Measurements from ENCODE around the gene LIN28B. TPM values are rescaled to one million over a fixed set of nuclear protein-coding genes. Genes with fewer than 3 reads are reported as not detected.

Gene LIN28B
- total RNA-seq, 1 donor from 2014 or later: not detected

DNA sequence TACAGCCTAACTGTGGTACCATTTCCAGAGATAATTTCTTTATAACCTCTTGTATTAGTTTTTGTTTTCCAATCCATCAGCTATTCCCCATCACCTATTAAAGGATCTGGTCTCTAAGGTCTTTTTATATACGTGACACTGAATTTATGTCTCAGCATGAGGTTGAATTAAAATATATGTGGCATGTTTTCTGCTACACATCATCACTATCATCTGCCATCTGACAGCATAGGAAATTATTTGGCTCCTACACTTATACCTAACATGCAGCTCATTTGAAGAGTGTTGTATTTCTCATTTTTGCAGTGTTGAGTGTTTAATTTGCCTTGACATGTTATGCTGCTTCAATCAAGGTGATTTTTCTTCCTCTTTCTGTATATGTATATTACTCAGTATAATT lies 100.3 kb downstream of the LIN28B start:
- Mint-ChIP-seq H3K27ac (ENCODE audit: unreplicated experiment) (no peak overlapping the region), H3K4me3 (ENCODE audit: unreplicated experiment) (no peak overlapping the region), H3K27me3 (ENCODE audit: low read depth) (no peaks in the 10 kb centered on the region), H3K4me1 (ENCODE audit: low read depth) (no peaks in the 10 kb centered on the region), H3K9me3 (ENCODE audit: low read depth) (peaks cover 3% of the 10 kb centered on the region), H3K36me3 (ENCODE audit: low read depth) (peaks cover 3% of the 10 kb centered on the region)
- TF ChIP-seq, protein P1, sequence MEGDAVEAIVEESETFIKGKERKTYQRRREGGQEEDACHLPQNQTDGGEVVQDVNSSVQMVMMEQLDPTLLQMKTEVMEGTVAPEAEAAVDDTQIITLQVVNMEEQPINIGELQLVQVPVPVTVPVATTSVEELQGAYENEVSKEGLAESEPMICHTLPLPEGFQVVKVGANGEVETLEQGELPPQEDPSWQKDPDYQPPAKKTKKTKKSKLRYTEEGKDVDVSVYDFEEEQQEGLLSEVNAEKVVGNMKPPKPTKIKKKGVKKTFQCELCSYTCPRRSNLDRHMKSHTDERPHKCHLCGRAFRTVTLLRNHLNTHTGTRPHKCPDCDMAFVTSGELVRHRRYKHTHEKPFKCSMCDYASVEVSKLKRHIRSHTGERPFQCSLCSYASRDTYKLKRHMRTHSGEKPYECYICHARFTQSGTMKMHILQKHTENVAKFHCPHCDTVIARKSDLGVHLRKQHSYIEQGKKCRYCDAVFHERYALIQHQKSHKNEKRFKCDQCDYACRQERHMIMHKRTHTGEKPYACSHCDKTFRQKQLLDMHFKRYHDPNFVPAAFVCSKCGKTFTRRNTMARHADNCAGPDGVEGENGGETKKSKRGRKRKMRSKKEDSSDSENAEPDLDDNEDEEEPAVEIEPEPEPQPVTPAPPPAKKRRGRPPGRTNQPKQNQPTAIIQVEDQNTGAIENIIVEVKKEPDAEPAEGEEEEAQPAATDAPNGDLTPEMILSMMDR (IDR thresholded peaks at IDR 0.05): no peak
- no peak for DNase-seq (ENCODE audit: low spot score)

DNA sequence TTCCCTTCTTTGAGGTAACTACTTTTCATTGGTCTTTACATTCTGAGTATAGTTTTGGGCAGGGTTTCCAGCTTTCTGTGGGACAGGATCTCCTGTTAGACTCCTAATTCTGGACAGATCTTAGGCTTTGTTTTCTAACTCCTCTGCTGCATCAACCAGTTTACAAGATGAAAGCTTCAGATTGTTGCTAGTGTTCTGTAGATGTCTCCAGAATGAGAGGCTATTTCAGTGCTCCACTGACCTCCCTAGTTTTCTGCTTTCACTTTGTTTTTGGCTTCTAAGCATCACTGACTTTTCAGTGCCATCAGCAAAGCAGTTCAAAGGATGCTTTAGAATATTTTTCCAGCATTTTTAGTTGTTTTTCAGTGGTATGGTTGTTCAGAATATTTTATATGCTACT lies 101.4 kb downstream of the LIN28B start:
- Mint-ChIP-seq H3K4me1 (ENCODE audit: low read depth) (no peaks in the 10 kb centered on the region), H3K9me3 (ENCODE audit: low read depth) (peaks cover 3% of the 10 kb centered on the region), H3K36me3 (ENCODE audit: low read depth) (peaks cover 3% of the 10 kb centered on the region), H3K4me3 (ENCODE audit: unreplicated experiment) (no peak overlapping the region), H3K27me3 (ENCODE audit: low read depth) (no peaks in the 10 kb centered on the region), H3K27ac (ENCODE audit: unreplicated experiment) (no peak overlapping the region)
- DNase-seq (ENCODE audit: low spot score): no peak
- TF ChIP-seq, protein P1 (IDR thresholded peaks at IDR 0.05): no peak

DNA sequence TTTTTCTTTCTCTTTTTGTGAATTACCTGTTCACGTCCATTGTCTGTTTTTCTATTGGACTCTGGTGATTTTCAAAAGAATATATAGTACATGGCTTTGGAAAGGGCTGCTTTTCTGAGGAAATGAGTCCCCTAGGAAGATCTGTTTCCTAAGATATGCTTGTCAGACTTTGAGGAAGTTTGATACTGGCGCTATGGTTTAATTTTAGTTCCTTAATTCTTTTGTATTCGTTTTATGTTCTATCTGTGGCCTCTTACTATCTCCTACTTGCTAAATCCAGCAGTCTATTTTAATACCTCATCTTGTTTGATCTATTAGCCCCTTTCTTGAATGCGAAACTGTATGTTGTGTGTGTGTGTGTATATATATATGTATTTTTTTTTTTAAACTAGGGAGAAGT lies 101.9 kb downstream of the LIN28B start:
- no peak overlapping the region for H3K27ac Mint-ChIP-seq (ENCODE audit: unreplicated experiment)
- H3K4me1 Mint-ChIP-seq (ENCODE audit: low read depth): no peaks in the 10 kb centered on the region
- TF ChIP-seq, protein P1 (IDR thresholded peaks at IDR 0.05): no peak
- no peak for DNase-seq (ENCODE audit: low spot score)
- H3K4me3 Mint-ChIP-seq (ENCODE audit: unreplicated experiment): no peak overlapping the region
- peaks cover 3% of the 10 kb centered on the region for H3K36me3 Mint-ChIP-seq (ENCODE audit: low read depth)
- no peaks in the 10 kb centered on the region for H3K27me3 Mint-ChIP-seq (ENCODE audit: low read depth)
- peaks cover 3% of the 10 kb centered on the region for H3K9me3 Mint-ChIP-seq (ENCODE audit: low read depth)

DNA sequence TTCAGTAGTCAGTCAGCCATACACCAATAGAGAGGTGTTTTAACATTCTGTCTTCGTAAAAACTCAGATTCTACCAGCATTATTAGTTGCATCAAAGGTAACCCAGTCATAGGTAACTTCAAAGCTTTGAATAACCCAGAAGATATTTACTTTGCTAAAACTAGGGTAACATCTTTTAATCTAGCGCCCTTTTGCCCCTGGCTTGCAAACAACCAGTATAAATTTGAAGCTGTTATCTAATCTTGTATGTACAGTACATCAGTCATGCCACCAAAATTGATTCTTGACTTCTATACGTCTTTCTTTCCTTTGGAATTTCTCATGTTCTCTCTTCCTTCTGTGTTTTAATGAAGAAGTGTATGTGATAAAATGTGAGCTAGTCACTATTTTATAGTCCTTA lies 109.3 kb downstream of the LIN28B start:
- Mint-ChIP-seq H3K27me3 (ENCODE audit: low read depth) (no peaks in the 10 kb centered on the region), H3K36me3 (ENCODE audit: low read depth) (no peaks in the 10 kb centered on the region)

DNA sequence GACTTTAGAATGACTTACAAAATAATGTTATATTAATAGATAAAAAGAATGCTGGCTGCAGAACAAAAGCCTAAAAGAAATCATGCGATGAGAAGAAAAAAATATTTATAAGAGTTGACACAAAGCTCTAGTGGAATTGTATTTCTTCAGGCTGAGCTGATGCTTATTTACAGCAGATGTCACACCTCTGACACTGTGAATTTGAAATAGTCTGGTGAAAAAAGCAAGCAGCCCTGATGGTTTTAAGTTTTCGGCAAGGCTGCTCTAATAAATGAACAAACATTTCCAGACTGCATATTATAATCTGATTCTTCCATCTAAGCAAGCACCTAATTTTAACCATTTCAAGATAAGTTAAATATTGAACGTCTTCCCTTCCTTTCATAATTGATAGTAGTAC lies 109.9 kb downstream of the LIN28B start:
- no peak overlapping the region for H3K4me3 Mint-ChIP-seq (ENCODE audit: unreplicated experiment)
- no peak for DNase-seq (ENCODE audit: low spot score)
- no peaks in the 10 kb centered on the region for H3K9me3 Mint-ChIP-seq (ENCODE audit: low read depth)
- H3K4me1 Mint-ChIP-seq (ENCODE audit: low read depth): no peaks in the 10 kb centered on the region
- TF ChIP-seq, protein P1 (IDR thresholded peaks at IDR 0.05): no peak
- no peak overlapping the region for H3K27ac Mint-ChIP-seq (ENCODE audit: unreplicated experiment)
- H3K27me3 Mint-ChIP-seq (ENCODE audit: low read depth): no peaks in the 10 kb centered on the region
- no peaks in the 10 kb centered on the region for H3K36me3 Mint-ChIP-seq (ENCODE audit: low read depth)

More for the DNA sequence above, 109.3 kb downstream of the LIN28B start:
- TF ChIP-seq, protein P1 (IDR thresholded peaks at IDR 0.05): no peak
- Mint-ChIP-seq H3K27ac (ENCODE audit: unreplicated experiment) (no peak overlapping the region), H3K4me1 (ENCODE audit: low read depth) (no peaks in the 10 kb centered on the region), H3K4me3 (ENCODE audit: unreplicated experiment) (no peak overlapping the region), H3K9me3 (ENCODE audit: low read depth) (no peaks in the 10 kb centered on the region)
- DNase-seq (ENCODE audit: low spot score): no peak

Measured in chondrocyte (in vitro differentiated cells).